H1 (cell line): ENCODE data around the gene CFAP54. TPM values are rescaled to one million over a fixed set of nuclear protein-coding genes. Genes with fewer than 3 reads are reported as not detected.

ENCODE experiments used
- CTCF ChIA-PET: fragments of 300-600 bp; sonication (Branson Sonifier 250); formaldehyde crosslinking; loops from one replicate; lab custom pipeline; 2021; ENCODE audit not compliant: partially characterized antibody; lab: Charles Lee
- POLR2A ChIA-PET: fragments of 300-600 bp; sonication (Branson Sonifier 250); formaldehyde crosslinking; loops from one replicate; lab custom pipeline; 2021; ENCODE audit warnings: inconsistent platforms; ENCODE audit not compliant: partially characterized antibody; lab: Charles Lee
- DNase-seq, 2 experiments: peaks; one replicate each; pipeline versions ENCODE4 v3.0.0 to v3.0.0-alpha.2; 2010 to 2022; ENCODE audit warnings: low spot score in 2 of 2, low read depth in 1 of 2, mixed read lengths in 1 of 2
- FAIRE-seq: peaks from 2 replicates; lab custom pipeline; 2011; peaks lifted over from hg19 to GRCh38; lab: Jason Lieb, UNC
- H2AFZ ChIP-seq: 2 replicates; pipeline ENCODE4 v1.8.1; 2012; ENCODE audit warnings: low read length, inconsistent platforms
- H2AK5ac ChIP-seq: 2 replicates; pipeline ENCODE4 v1.6.1; 2013; ENCODE audit warnings: low read depth, low read length
- H2BK120ac ChIP-seq: replicated peaks from 2 replicates; pipeline ENCODE3; 2013; ENCODE audit warnings: low read depth, low read length, inconsistent platforms
- H2BK12ac ChIP-seq: 2 replicates; pipeline ENCODE4 v1.6.1; 2013; ENCODE audit warnings: low read depth, low read length
- H2BK15ac ChIP-seq: 2 replicates; pipeline ENCODE4 v1.6.1; 2013; ENCODE audit warnings: low read length
- H2BK20ac ChIP-seq: 2 replicates; pipeline ENCODE4 v1.6.1; 2013; ENCODE audit warnings: low read length
- H2BK5ac ChIP-seq: 2 replicates; pipeline ENCODE4 v1.6.1; 2013; ENCODE audit warnings: low read depth, low read length
- H3K14ac ChIP-seq: 2 replicates; pipeline ENCODE4 v1.6.1; 2013; ENCODE audit warnings: inconsistent platforms; ENCODE audit not compliant: insufficient read length
- H3K18ac ChIP-seq: 2 replicates; pipeline ENCODE4 v1.6.1; 2013; ENCODE audit warnings: low read length; ENCODE audit errors: extremely low read depth
- H3K23ac ChIP-seq: 2 replicates; pipeline ENCODE4 v1.6.1; 2013; ENCODE audit warnings: inconsistent platforms; ENCODE audit not compliant: insufficient read length
- H3K23me2 ChIP-seq: 2 replicates; pipeline ENCODE4 v1.6.1; 2013; ENCODE audit warnings: low read depth, low read length
- H3K27ac ChIP-seq: 2 replicates; pipeline ENCODE4 v1.6.1; 2011; ENCODE audit warnings: low read depth, low read length, inconsistent platforms
- H3K27me3 ChIP-seq, 4 experiments: replicated peaks in 1 of 4; 1 replicate in 1 of 4; 2 replicates in 3 of 4; pipeline versions ENCODE4 v1.6.1 to v1.8.1; 2011 to 2013; ENCODE audit warnings: low read length in 3 of 4, mild to moderate bottlenecking in 3 of 4, inconsistent platforms in 2 of 4, mixed read lengths in 2 of 4, moderate library complexity in 1 of 4; ENCODE audit not compliant: control insufficient read depth in 3 of 4, insufficient read depth in 3 of 4; ENCODE audit errors: extremely low read depth in 1 of 4
- H3K36me3 ChIP-seq, 4 experiments: 2 replicates each; pipeline versions ENCODE4 v1.6.1 to v1.8.1; 2011 to 2013; ENCODE audit warnings: mild to moderate bottlenecking in 4 of 4, low read length in 3 of 4, moderate library complexity in 2 of 4, control low read depth in 1 of 4, inconsistent platforms in 1 of 4; ENCODE audit not compliant: insufficient read depth in 4 of 4, control insufficient read depth in 2 of 4
- H3K4ac ChIP-seq: replicated peaks from 2 replicates; pipeline ENCODE3; 2013; ENCODE audit warnings: low read length, low read depth, mixed read lengths, inconsistent platforms; ENCODE audit not compliant: insufficient read length
- H3K4me1 ChIP-seq, 4 experiments: replicated peaks in 1 of 4; 1 replicate in 1 of 4; 2 replicates in 3 of 4; pipeline versions ENCODE4 v1.6.1 to v1.8.1; 2011 to 2013; ENCODE audit warnings: low read length in 3 of 4, inconsistent platforms in 2 of 4, mixed read lengths in 1 of 4; ENCODE audit not compliant: insufficient read depth in 4 of 4, control insufficient read depth in 3 of 4
- H3K4me2 ChIP-seq, 2 experiments: 2 replicates each; pipeline versions ENCODE4 v1.6.1 to v1.8.1; 2011 to 2013; ENCODE audit warnings: low read depth in 2 of 2, low read length in 2 of 2, control low read depth in 1 of 2, inconsistent platforms in 1 of 2, mild to moderate bottlenecking in 1 of 2; ENCODE audit not compliant: insufficient read depth in 1 of 2
- H3K4me3 ChIP-seq, 4 experiments: fragments of 200-600, 300-600 bp in 1 of 4; sonication (generic), shearing (Covaris generic), sonication (Bioruptor Twin) in 1 of 4; 2 replicates each; pipeline versions ENCODE4 v1.5.1 to v1.8.1; 2011 to 2016; ENCODE audit warnings: low read length in 4 of 4, low read depth in 3 of 4, control low read depth in 2 of 4, inconsistent platforms in 2 of 4, mild to moderate bottlenecking in 2 of 4, mixed read lengths in 1 of 4, moderate library complexity in 1 of 4; ENCODE audit not compliant: insufficient read depth in 2 of 4; ENCODE audit errors: extremely low read depth in 1 of 4
- H3K56ac ChIP-seq: replicated peaks from 2 replicates; pipeline ENCODE3; 2013; ENCODE audit warnings: low read depth, mild to moderate bottlenecking, mixed read lengths, low read length, inconsistent platforms; ENCODE audit not compliant: insufficient read length
- H3K79me1 ChIP-seq: 2 replicates; pipeline ENCODE4 v1.6.1; 2013; ENCODE audit warnings: low read depth, low read length, control low read depth
- H3K79me2 ChIP-seq, 2 experiments: 2 replicates each; pipeline versions ENCODE4 v1.6.1 to v1.8.1; 2012 to 2013; ENCODE audit warnings: low read length in 2 of 2, mild to moderate bottlenecking in 2 of 2, inconsistent platforms in 1 of 2; ENCODE audit not compliant: insufficient read depth in 2 of 2, control insufficient read depth in 1 of 2
- H3K9ac ChIP-seq, 4 experiments: replicated peaks in 1 of 4; 1 replicate in 1 of 4; 2 replicates in 3 of 4; pipeline versions ENCODE4 v1.6.1 to v1.8.1; 2011 to 2013; ENCODE audit warnings: low read depth in 3 of 4, low read length in 3 of 4, control low read depth in 2 of 4, mild to moderate bottlenecking in 2 of 4, moderate library complexity in 2 of 4, inconsistent platforms in 1 of 4; ENCODE audit errors: extremely low read depth in 1 of 4
- H3K9me3 ChIP-seq, 2 experiments: 2 replicates each; pipeline versions ENCODE4 v1.6.1 to v1.8.1; 2012 to 2013; ENCODE audit warnings: mild to moderate bottlenecking in 2 of 2, moderate library complexity in 2 of 2, control low read depth in 1 of 2, inconsistent platforms in 1 of 2, low read depth in 1 of 2, low read length in 1 of 2, mixed read lengths in 1 of 2; ENCODE audit not compliant: insufficient read depth in 2 of 2
- H4K20me1 ChIP-seq, 2 experiments: replicated peaks in 1 of 2; 2 replicates each; pipeline versions ENCODE3 to v1.8.1; 2011 to 2013; ENCODE audit warnings: inconsistent platforms in 2 of 2, low read length in 2 of 2, mild to moderate bottlenecking in 1 of 2; ENCODE audit not compliant: insufficient read depth in 2 of 2, control insufficient read depth in 1 of 2
- H4K5ac ChIP-seq: 2 replicates; pipeline ENCODE4 v1.6.1; 2013; ENCODE audit warnings: low read length, low read depth, mixed read lengths, inconsistent platforms; ENCODE audit not compliant: insufficient read length
- H4K8ac ChIP-seq: 2 replicates; pipeline ENCODE4 v1.8.0; 2013; ENCODE audit warnings: mild to moderate bottlenecking, moderate library complexity, low read length, inconsistent platforms; ENCODE audit not compliant: insufficient read depth; ENCODE audit errors: extremely low read depth
- H4K91ac ChIP-seq: replicated peaks from 2 replicates; pipeline ENCODE3; 2013; ENCODE audit warnings: low read length, mixed read lengths, inconsistent platforms; ENCODE audit not compliant: insufficient read length
- ASH2L ChIP-seq: fragments of 200-600, 300-600 bp; sonication (generic); IDR thresholded peaks from one replicate; pipeline ENCODE4 v1.7.1; 2017; ENCODE audit warnings: low read length
- CBX5 ChIP-seq: fragments of 300-800, 300-1000 bp; sonication (generic); IDR thresholded peaks from 2 replicates; pipeline ENCODE4 v1.7.1; 2016; ENCODE audit warnings: antibody characterized with exemption, low read length, low read depth
- CHD2 ChIP-seq: IDR thresholded peaks from 2 replicates; pipeline ENCODE4 v1.6.1; 2012; ENCODE audit warnings: low read length, improper control_type of control experiment
- CREB1 ChIP-seq: IDR thresholded peaks from 2 replicates; pipeline ENCODE4 v1.6.1; 2012; ENCODE audit warnings: inconsistent platforms
- HDAC6 ChIP-seq: IDR thresholded peaks from one replicate; pipeline ENCODE4 v1.7.1; 2012; ENCODE audit warnings: low read depth, mild to moderate bottlenecking, inconsistent platforms, low read length, moderate library complexity
- KDM1A ChIP-seq: fragments of 200-600, 300-600 bp; sonication (generic); IDR thresholded peaks from 2 replicates; pipeline ENCODE4 v1.7.1; 2016; ENCODE audit warnings: mild to moderate bottlenecking, low read length, borderline replicate concordance
- KDM5A ChIP-seq: fragments of 200-600 bp; IDR thresholded peaks from 2 replicates; pipeline ENCODE4 v1.7.1; 2012; ENCODE audit warnings: mild to moderate bottlenecking, low read length, inconsistent platforms, mixed read lengths
- NRF1 ChIP-seq: IDR thresholded peaks from 2 replicates; pipeline ENCODE4 v1.6.1; 2011; ENCODE audit warnings: mild to moderate bottlenecking, low read depth, low read length, improper control_type of control experiment
- RXRA ChIP-seq: IDR thresholded peaks from 2 replicates; pipeline ENCODE4 v1.6.1; 2011; ENCODE audit warnings: low read depth, mild to moderate bottlenecking, low read length, moderate library complexity; ENCODE audit not compliant: insufficient read depth
- SP2 ChIP-seq: IDR thresholded peaks from 2 replicates; pipeline ENCODE4 v1.6.1; 2012; ENCODE audit warnings: mild to moderate bottlenecking, low read length, inconsistent platforms
- SP4 ChIP-seq: IDR thresholded peaks from 2 replicates; pipeline ENCODE4 v1.6.1; 2012; ENCODE audit warnings: low read length, inconsistent platforms
- SRF ChIP-seq: IDR thresholded peaks from 2 replicates; pipeline ENCODE4 v1.6.1; 2011; ENCODE audit warnings: mild to moderate bottlenecking, low read depth, low read length, moderate library complexity
- TAF1 ChIP-seq: IDR thresholded peaks from 2 replicates; pipeline ENCODE4 v1.6.1; 2011; ENCODE audit warnings: mild to moderate bottlenecking, low read depth, low read length
- WGBS, 2 experiments: shearing (Covaris generic) in 1 of 2; methylation state at CpG; one replicate each; pipeline versions ENCODE4 v1.1.6 to v1.1.7; 2013 to 2015; ENCODE audit warnings: low lambda C conversion rate in 2 of 2, mixed read lengths in 2 of 2, inconsistent platforms in 1 of 2, low coverage in 1 of 2, missing lambda C conversion rate in 1 of 2; ENCODE audit not compliant: insufficient replicate concordance in 2 of 2, insufficient coverage in 1 of 2, insufficient read length in 1 of 2; ENCODE audit errors: extremely low coverage in 1 of 2, missing lambda C conversion rate in 1 of 2; 5-methylcytosine and 5-hydroxymethylcytosine counted together
- polyA plus RNA-seq, 7 experiments: library from polyadenylated mRNA; depleted of rRNA in 3 of 7; stranded (reverse) in 5 of 7; unstranded in 2 of 7; fragments of >200 nt in 5 of 7; fragments of 200-250 nt in 2 of 7; gene quantifications; 1 replicate in 5 of 7; 2 replicates in 1 of 7; 4 replicates in 1 of 7; pipeline versions ENCODE4 v1.2.1 to v1.2.3, GENCODE V29; 2011 to 2013; ENCODE audit warnings: missing spikeins in 2 of 7, mixed read lengths in 2 of 7
- total RNA-seq: library from RNA; stranded (reverse); fragmentation: NEBNext Ultra II Directional; extraction: Animal tissue kit (Norgen Biotek cat#: 25700); gene quantifications from 2 replicates; pipeline ENCODE4 v1.2.1, GENCODE V29; 2021

CFAP54 gene
- total and polyA plus RNA-seq, 2 of the 8 experiments (the other 6 are each of a cell fraction or from before 2014, with no cell fraction given): 0.17 to 0.33 TPM

GRCh38 chr12:96812153-96812552 is 322.8 kb downstream of the CFAP54 start:
- no peak overlapping the region for H2BK20ac ChIP-seq
- no peak overlapping the region for H3K18ac ChIP-seq
- no peaks in the 10 kb centered on the region for H3K9me3 ChIP-seq
- no peaks in the 10 kb centered on the region for H3K27me3 ChIP-seq
- no peak overlapping the region for H3K9ac ChIP-seq
- no peak for FAIRE-seq
- peaks cover 0 to 3% (median 0%) of the 10 kb centered on the region in 4 experiments; a peak in 1 of 7 replicates for H3K4me1 ChIP-seq
- H2BK15ac ChIP-seq: no peak overlapping the region
- CTCF ChIA-PET: no interaction called here
- no peaks in the 10 kb centered on the region for H3K23me2 ChIP-seq
- no peak overlapping the region for H3K4me2 ChIP-seq
- H4K91ac ChIP-seq: no peak overlapping the region
- no peak for DNase-seq
- H3K4me3 ChIP-seq: no peak overlapping the region
- no peak overlapping the region for H3K23ac ChIP-seq
- H2BK5ac ChIP-seq: no peak overlapping the region
- no peak overlapping the region for H2BK12ac ChIP-seq
- H2AFZ ChIP-seq: no peak overlapping the region
- H3K27ac ChIP-seq: no peak overlapping the region
- H3K79me1 ChIP-seq: no peaks in the 10 kb centered on the region
- no peak overlapping the region for H2AK5ac ChIP-seq
- no peaks in the 10 kb centered on the region for H4K20me1 ChIP-seq
- no peak overlapping the region for H3K56ac ChIP-seq
- no peak overlapping the region for H4K8ac ChIP-seq
- POLR2A ChIA-PET: no interaction called here
- 89% methylated on average over 2 of the region's 2 CpGs; no CpG with 5 or more reads in 1 of the 2 experiments for WGBS, 2 experiments
- no peaks in the 10 kb centered on the region for H3K36me3 ChIP-seq
- no peak overlapping the region for H2BK120ac ChIP-seq
- H3K4ac ChIP-seq: no peak overlapping the region
- no peaks in the 10 kb centered on the region for H3K79me2 ChIP-seq
- H4K5ac ChIP-seq: no peak overlapping the region
- H3K14ac ChIP-seq: no peak overlapping the region
- no peak for TF ChIP-seq CHD2
- no peak for TF ChIP-seq CREB1
- no peak for TF ChIP-seq KDM5A
- no peak for TF ChIP-seq SRF
- no peak for TF ChIP-seq SP2
- TF ChIP-seq ASH2L: no peak
- TF ChIP-seq NRF1: no peak
- TF ChIP-seq SP4: no peak
- no peak for TF ChIP-seq TAF1
- no peak for TF ChIP-seq RXRA
- TF ChIP-seq KDM1A: no peak
- no peak for TF ChIP-seq HDAC6
- TF ChIP-seq CBX5: no peak
